ENCODE measurements around the gene ZMPSTE24.
A peak's percentile ranks its signal among the peaks of the same experiment; 100 is the strongest.

Gene ZMPSTE24

DNA sequence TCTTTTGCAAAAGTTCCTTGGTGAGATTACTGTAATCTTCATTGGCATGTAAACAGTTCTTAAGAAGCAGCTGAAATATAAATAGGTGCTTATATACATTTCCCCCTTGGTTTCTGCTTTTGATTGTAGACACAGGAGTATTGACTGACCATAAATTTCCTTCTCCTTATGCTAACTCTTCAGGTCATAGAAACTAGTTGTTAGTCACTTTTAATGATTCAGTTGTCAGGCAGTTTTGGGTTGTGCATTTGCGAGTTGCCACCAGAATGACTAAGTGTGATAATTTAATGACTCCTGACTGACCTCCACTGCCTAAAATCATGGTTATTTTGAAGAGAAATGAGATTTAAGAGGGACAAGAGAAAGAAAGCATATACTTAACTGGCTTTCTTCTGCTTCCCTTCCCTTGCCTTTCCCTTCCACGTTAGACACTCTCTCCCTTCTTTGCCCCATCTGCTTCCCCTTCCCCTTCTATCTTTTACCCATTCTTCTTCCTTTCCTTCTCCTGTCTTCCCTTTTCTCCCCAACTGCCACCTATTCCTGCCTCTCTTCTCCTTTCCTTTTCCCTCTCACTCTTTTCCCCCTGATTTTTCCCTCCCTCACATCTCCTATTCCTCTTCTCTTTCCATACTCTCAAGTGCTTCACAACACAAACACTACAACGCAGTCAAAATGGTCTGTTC lies 12.3 kb downstream of the ZMPSTE24 start:
- peaks cover 28% of the 10 kb centered on the region for H3K36me3 ChIP-seq (replicated peaks; ENCODE audit: low read depth, low read length)
- peak overlapping the region; percentile 44; the same call in 1 of the 2 replicates for H3K27ac ChIP-seq (ENCODE audit: low read length)
- H4K20me1 ChIP-seq (ENCODE audit: insufficient read depth, low read length): no peaks in the 10 kb centered on the region
- H2AFZ ChIP-seq (ENCODE audit: low read depth, low read length): no peak overlapping the region
- H3K4me3 ChIP-seq (ENCODE audit: low read length): no peak overlapping the region
- no peak overlapping the region for H3K4me2 ChIP-seq (ENCODE audit: low read length)
- H3K9me3 ChIP-seq (ENCODE audit: insufficient read depth, low read length): no peaks in the 10 kb centered on the region
- no peaks in the 10 kb centered on the region for H3K27me3 ChIP-seq (ENCODE audit: low read depth, low read length)
- H3K4me1 ChIP-seq (ENCODE audit: low read length): peaks cover 21% of the 10 kb centered on the region
- no peak for TF ChIP-seq EZH2phosphoT487 (IDR thresholded peaks at IDR 0.05; ENCODE audit: low read depth)
- TF ChIP-seq, protein P1, sequence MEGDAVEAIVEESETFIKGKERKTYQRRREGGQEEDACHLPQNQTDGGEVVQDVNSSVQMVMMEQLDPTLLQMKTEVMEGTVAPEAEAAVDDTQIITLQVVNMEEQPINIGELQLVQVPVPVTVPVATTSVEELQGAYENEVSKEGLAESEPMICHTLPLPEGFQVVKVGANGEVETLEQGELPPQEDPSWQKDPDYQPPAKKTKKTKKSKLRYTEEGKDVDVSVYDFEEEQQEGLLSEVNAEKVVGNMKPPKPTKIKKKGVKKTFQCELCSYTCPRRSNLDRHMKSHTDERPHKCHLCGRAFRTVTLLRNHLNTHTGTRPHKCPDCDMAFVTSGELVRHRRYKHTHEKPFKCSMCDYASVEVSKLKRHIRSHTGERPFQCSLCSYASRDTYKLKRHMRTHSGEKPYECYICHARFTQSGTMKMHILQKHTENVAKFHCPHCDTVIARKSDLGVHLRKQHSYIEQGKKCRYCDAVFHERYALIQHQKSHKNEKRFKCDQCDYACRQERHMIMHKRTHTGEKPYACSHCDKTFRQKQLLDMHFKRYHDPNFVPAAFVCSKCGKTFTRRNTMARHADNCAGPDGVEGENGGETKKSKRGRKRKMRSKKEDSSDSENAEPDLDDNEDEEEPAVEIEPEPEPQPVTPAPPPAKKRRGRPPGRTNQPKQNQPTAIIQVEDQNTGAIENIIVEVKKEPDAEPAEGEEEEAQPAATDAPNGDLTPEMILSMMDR (IDR thresholded peaks at IDR 0.05; ENCODE audit: low read depth, low read length): no peak
- peaks cover 7% of the 10 kb centered on the region; the same call in 1 of the 2 replicates for H3K79me2 ChIP-seq (ENCODE audit: low read length)
- no peak overlapping the region for H3K9ac ChIP-seq (ENCODE audit: low read length)

- H3K36me3 ChIP-seq (replicated peaks; ENCODE audit: low read depth, low read length): peaks cover 26% of the 10 kb centered on the region
These were observed 14.7 kb downstream of the ZMPSTE24 start for GRCh38 chr1:40272653-40273213.

DNA sequence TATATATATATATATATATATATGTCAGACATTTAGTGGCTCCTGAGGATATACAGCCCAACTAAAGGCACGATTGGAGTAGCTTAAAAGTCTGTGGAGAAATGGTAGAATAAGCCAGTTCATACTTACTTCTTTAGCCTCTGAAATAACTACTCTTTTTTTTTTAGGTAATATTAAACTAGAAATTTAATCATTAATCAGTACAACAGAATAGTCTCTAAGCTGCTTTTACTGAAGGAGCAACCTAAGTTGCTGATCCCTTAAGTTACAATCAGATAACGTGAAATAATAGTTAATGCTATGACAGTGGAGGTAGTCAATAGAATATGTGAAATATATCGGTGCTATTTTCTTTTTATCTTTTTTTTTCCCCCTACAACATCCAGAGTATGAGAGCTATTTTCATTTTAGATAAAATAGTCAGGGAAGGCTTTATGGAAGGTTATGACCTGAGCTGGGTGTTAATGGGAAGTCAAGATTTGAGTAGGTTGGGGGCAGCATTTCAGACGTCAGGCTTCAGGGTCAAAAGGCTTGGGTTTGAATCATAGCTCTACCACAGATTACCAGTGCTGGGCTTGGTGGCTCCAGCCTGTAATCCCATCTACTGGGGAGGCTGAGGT lies 15.6 kb downstream of the ZMPSTE24 start:
- no peak overlapping the region for H3K27ac ChIP-seq (ENCODE audit: low read length)
- TF ChIP-seq, protein P1 (IDR thresholded peaks at IDR 0.05; ENCODE audit: low read depth, low read length): no peak
- no peak for TF ChIP-seq EZH2phosphoT487 (IDR thresholded peaks at IDR 0.05; ENCODE audit: low read depth)
- H2AFZ ChIP-seq (ENCODE audit: low read depth, low read length): no peak overlapping the region
- H3K4me3 ChIP-seq (ENCODE audit: low read length): no peak overlapping the region
- peaks cover 21% of the 10 kb centered on the region for H3K4me1 ChIP-seq (ENCODE audit: low read length)
- no peaks in the 10 kb centered on the region for H3K79me2 ChIP-seq (ENCODE audit: low read length)
- H3K4me2 ChIP-seq (ENCODE audit: low read length): no peak overlapping the region
- H3K27me3 ChIP-seq (ENCODE audit: low read depth, low read length): no peaks in the 10 kb centered on the region
- H3K9ac ChIP-seq (ENCODE audit: low read length): no peak overlapping the region
- no peaks in the 10 kb centered on the region for H3K9me3 ChIP-seq (ENCODE audit: insufficient read depth, low read length)
- H4K20me1 ChIP-seq (ENCODE audit: insufficient read depth, low read length): no peaks in the 10 kb centered on the region
- peaks cover 23% of the 10 kb centered on the region for H3K36me3 ChIP-seq (replicated peaks; ENCODE audit: low read depth, low read length)

More at GRCh38 chr1:40272653-40273213, 14.7 kb downstream of the ZMPSTE24 start:
- TF ChIP-seq EZH2phosphoT487 (IDR thresholded peaks at IDR 0.05; ENCODE audit: low read depth): no peak
- TF ChIP-seq, protein P1 (IDR thresholded peaks at IDR 0.05; ENCODE audit: low read depth, low read length): no peak
- peaks cover 21% of the 10 kb centered on the region for H3K4me1 ChIP-seq (ENCODE audit: low read length)
- H3K4me3 ChIP-seq (ENCODE audit: low read length): no peak overlapping the region
- H3K9me3 ChIP-seq (ENCODE audit: insufficient read depth, low read length): no peaks in the 10 kb centered on the region
- H3K9ac ChIP-seq (ENCODE audit: low read length): no peak overlapping the region
- peak overlapping the region; percentile 59 for H3K4me2 ChIP-seq (ENCODE audit: low read length)
- H3K79me2 ChIP-seq (ENCODE audit: low read length): no peaks in the 10 kb centered on the region
- no peaks in the 10 kb centered on the region for H3K27me3 ChIP-seq (ENCODE audit: low read depth, low read length)
- no peak overlapping the region for H2AFZ ChIP-seq (ENCODE audit: low read depth, low read length)
- no peaks in the 10 kb centered on the region for H4K20me1 ChIP-seq (ENCODE audit: insufficient read depth, low read length)
- peak overlapping the region; percentile 51 for H3K27ac ChIP-seq (ENCODE audit: low read length)

DNA sequence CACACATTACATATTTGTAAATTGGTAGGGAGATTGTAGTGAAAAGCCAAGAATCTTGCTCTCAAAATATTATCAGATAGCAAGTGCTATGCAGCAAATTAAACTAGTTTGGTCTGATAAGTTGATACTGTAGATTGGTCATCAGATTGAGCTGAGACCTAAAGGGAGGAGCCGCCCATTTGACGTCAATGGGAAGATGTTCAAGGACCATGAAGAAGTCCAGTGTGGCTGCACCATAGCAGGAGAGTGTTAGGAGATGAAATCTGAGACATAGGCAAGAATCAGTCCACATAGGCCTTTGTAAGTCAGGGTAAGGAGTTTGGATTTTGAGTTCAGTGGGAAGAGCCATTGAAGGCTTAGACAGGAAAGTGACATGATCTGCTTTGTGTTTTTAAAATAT lies 16.3 kb downstream of the ZMPSTE24 start:
- Histone ChIP-seq H3K4me1 (ENCODE audit: low read length) (peaks cover 21% of the 10 kb centered on the region), H3K9me3 (ENCODE audit: insufficient read depth, low read length) (no peaks in the 10 kb centered on the region), H3K79me2 (ENCODE audit: low read length) (no peaks in the 10 kb centered on the region), H3K36me3 (replicated peaks; ENCODE audit: low read depth, low read length) (peaks cover 23% of the 10 kb centered on the region), H3K4me2 (ENCODE audit: low read length) (no peak overlapping the region), H4K20me1 (ENCODE audit: insufficient read depth, low read length) (no peaks in the 10 kb centered on the region), H2AFZ (ENCODE audit: low read depth, low read length) (no peak overlapping the region), H3K9ac (ENCODE audit: low read length) (no peak overlapping the region), H3K4me3 (ENCODE audit: low read length) (no peak overlapping the region), H3K27me3 (ENCODE audit: low read depth, low read length) (no peaks in the 10 kb centered on the region), H3K27ac (ENCODE audit: low read length) (no peak overlapping the region)
- TF ChIP-seq, protein P1 (IDR thresholded peaks at IDR 0.05; ENCODE audit: low read depth, low read length): no peak
- TF ChIP-seq EZH2phosphoT487 (IDR thresholded peaks at IDR 0.05; ENCODE audit: low read depth): no peak

Measured in OCI-LY3 (cell line).